Tibial nerve (tissue), 4 donors: Measurements from ENCODE around the gene GYG2.

Source experiments
- CTCF ChIP-seq, 5 experiments: fragments of 200-600 bp in 3 of 5; fragments of 450-650 bp in 2 of 5; sonication (generic) in 3 of 5; IDR thresholded peaks; one replicate each; pipeline ENCODE4 v1.5.1; 2016 to 2019; ENCODE audit warnings: antibody characterized with exemption in 5 of 5, mild to moderate bottlenecking in 3 of 5, moderate library complexity in 2 of 5
- EP300 ChIP-seq, 2 donors: sonication (generic); formaldehyde crosslinking; IDR thresholded peaks; one replicate each; pipeline ENCODE4 v1.6.1; 2017; ENCODE audit warnings: antibody characterized with exemption in 2 of 2, mild to moderate bottlenecking in 1 of 2
- POLR2A ChIP-seq, 2 donors: fragments of 450-650 bp; IDR thresholded peaks; one replicate each; pipeline ENCODE4 v1.6.1; 2017; ENCODE audit warnings: antibody characterized with exemption in 2 of 2, mild to moderate bottlenecking in 2 of 2, moderate library complexity in 2 of 2

- TF ChIP-seq CTCF (IDR thresholded peaks at IDR 0.05) (no peak), POLR2A (IDR thresholded peaks at IDR 0.05) (no peak), EP300 (IDR thresholded peaks at IDR 0.05) (no peak)
These were observed 27.5 kb upstream of the GYG2 start for GRCh38 chrX:2801223-2801622.
